ENCODE data around the gene PCNX1. TPM values are rescaled to one million over a fixed set of nuclear protein-coding genes. Genes with fewer than 3 reads are reported as not detected.

PCNX1 gene
- total and polyA plus RNA-seq, 4 donors, result 5.2 to 103 (median 37.9) TPM

- peaks cover 0 to 26% (median 3%) of the 10 kb centered on the region in 5 donors for H3K4me1 ChIP-seq (ENCODE audit: control insufficient read depth in 5 of 5, insufficient read depth in 5 of 5, low read length in 5 of 5)
- H3K36me3 ChIP-seq (ENCODE audit: control insufficient read depth in 4 of 4, insufficient read depth in 4 of 4, low read length in 4 of 4), result peaks cover 0 to 7% (median 2%) of the 10 kb centered on the region in 4 donors
- no peak overlapping the region for H3K4me3 ChIP-seq
- 4% methylated on average over 3 of the region's 3 CpGs for WGBS, 2 donors
- H3K27ac ChIP-seq (ENCODE audit: low read depth in 1 of 2, low read length in 1 of 2), result no peak overlapping the region
- TF ChIP-seq, protein P1, sequence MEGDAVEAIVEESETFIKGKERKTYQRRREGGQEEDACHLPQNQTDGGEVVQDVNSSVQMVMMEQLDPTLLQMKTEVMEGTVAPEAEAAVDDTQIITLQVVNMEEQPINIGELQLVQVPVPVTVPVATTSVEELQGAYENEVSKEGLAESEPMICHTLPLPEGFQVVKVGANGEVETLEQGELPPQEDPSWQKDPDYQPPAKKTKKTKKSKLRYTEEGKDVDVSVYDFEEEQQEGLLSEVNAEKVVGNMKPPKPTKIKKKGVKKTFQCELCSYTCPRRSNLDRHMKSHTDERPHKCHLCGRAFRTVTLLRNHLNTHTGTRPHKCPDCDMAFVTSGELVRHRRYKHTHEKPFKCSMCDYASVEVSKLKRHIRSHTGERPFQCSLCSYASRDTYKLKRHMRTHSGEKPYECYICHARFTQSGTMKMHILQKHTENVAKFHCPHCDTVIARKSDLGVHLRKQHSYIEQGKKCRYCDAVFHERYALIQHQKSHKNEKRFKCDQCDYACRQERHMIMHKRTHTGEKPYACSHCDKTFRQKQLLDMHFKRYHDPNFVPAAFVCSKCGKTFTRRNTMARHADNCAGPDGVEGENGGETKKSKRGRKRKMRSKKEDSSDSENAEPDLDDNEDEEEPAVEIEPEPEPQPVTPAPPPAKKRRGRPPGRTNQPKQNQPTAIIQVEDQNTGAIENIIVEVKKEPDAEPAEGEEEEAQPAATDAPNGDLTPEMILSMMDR (IDR thresholded peaks at IDR 0.05; ENCODE audit: control extremely low read depth, extremely low read depth), result no peak
- peak in 2 of 3 donors; percentile 20 to 55 for DNase-seq
- no peaks in the 10 kb centered on the region for H3K27me3 ChIP-seq (ENCODE audit: control insufficient read depth in 3 of 3, insufficient read depth in 3 of 3, low read length in 2 of 3)
- H3K9me3 ChIP-seq (ENCODE audit: control insufficient read depth in 4 of 4, insufficient read depth in 3 of 4, low read length in 3 of 4), result no peaks in the 10 kb centered on the region
- ATAC-seq (ENCODE audit: insufficient read depth, low FRiP score), result peak; percentile 47
- no peak overlapping the region for H3K9ac ChIP-seq (ENCODE audit: insufficient read depth in 1 of 2, low read length in 2 of 2)
These were observed 12.5 kb downstream of the PCNX1 start for GRCh38 chr14:70919774-70920173.

- Histone ChIP-seq H3K9me3 (ENCODE audit: control insufficient read depth in 4 of 4, insufficient read depth in 3 of 4, low read length in 3 of 4) (no peaks in the 10 kb centered on the region), H3K4me3 (no peak overlapping the region), H3K27ac (ENCODE audit: low read depth in 1 of 2, low read length in 1 of 2) (no peak overlapping the region), H3K36me3 (ENCODE audit: control insufficient read depth in 4 of 4, insufficient read depth in 4 of 4, low read length in 4 of 4) (peaks cover 0 to 7% (median 1%) of the 10 kb centered on the region in 4 donors), H3K9ac (ENCODE audit: insufficient read depth in 1 of 2, low read length in 2 of 2) (no peak overlapping the region), H3K27me3 (ENCODE audit: control insufficient read depth in 3 of 3, insufficient read depth in 3 of 3, low read length in 2 of 3) (no peaks in the 10 kb centered on the region), H3K4me1 (ENCODE audit: control insufficient read depth in 5 of 5, insufficient read depth in 5 of 5, low read length in 5 of 5) (peaks cover 0 to 26% (median 3%) of the 10 kb centered on the region in 5 donors)
- WGBS, 2 donors, result 89 to 93% methylated on average over 1 of the region's 1 CpG
- ATAC-seq (ENCODE audit: insufficient read depth, low FRiP score), result no peak
- DNase-seq, result no peak
- TF ChIP-seq, protein P1 (IDR thresholded peaks at IDR 0.05; ENCODE audit: control extremely low read depth, extremely low read depth), result no peak
These were observed 13.3 kb downstream of the PCNX1 start for GRCh38 chr14:70920608-70921007.

DNA sequence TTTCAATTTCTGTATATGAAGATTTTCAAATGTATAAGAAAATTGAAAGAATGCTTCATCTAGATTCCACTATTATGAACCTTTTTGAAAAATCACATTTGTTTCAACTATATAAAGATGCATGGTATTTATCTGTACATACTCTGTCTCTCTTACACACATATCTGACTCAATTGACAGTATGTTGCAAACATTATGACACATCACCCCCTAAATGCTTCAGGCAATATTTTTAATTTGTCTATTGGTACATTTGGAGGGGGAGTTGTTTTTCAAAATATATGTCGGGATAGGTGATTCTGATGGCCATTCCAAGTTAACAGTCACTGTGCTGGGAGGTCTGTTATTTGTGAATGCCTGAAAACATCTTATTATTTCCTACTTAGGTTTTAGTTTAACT lies 14.4 kb downstream of the PCNX1 start:
- Histone ChIP-seq H3K9me3 (ENCODE audit: control insufficient read depth in 4 of 4, insufficient read depth in 3 of 4, low read length in 3 of 4) (no peaks in the 10 kb centered on the region), H3K4me3 (no peak overlapping the region), H3K27ac (ENCODE audit: low read depth in 1 of 2, low read length in 1 of 2) (no peak overlapping the region), H3K27me3 (ENCODE audit: control insufficient read depth in 3 of 3, insufficient read depth in 3 of 3, low read length in 2 of 3) (no peaks in the 10 kb centered on the region), H3K9ac (ENCODE audit: insufficient read depth in 1 of 2, low read length in 2 of 2) (no peak overlapping the region), H3K36me3 (ENCODE audit: control insufficient read depth in 4 of 4, insufficient read depth in 4 of 4, low read length in 4 of 4) (peaks cover 0 to 6% (median 1%) of the 10 kb centered on the region in 4 donors), H3K4me1 (ENCODE audit: control insufficient read depth in 5 of 5, insufficient read depth in 5 of 5, low read length in 5 of 5) (peaks cover 0 to 23% (median 3%) of the 10 kb centered on the region in 5 donors)
- DNase-seq (no peak), ATAC-seq (ENCODE audit: insufficient read depth, low FRiP score) (no peak)
- WGBS, 2 donors, result 87% methylated on average over 1 of the region's 1 CpG
- TF ChIP-seq, protein P1 (IDR thresholded peaks at IDR 0.05; ENCODE audit: control extremely low read depth, extremely low read depth), result no peak

DNA sequence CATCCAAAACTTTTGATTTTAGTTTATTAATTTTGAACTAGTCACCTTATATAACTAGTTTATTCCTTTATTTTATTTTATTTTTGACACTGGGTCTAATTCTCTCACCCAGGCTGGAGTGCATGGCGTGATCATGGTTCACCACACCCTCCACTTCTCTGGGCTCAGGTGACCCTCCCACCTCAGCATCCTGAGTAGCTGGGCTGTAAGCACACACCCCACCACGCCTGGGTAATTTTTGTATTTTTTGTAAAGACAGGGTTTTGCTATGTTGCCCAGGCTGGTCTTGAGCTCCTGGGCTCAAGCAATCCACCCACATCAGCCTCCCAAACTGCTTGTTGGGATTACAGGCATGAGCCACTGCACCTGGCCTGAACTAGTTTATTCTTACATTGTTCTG lies 17.3 kb downstream of the PCNX1 start:
- TF ChIP-seq, protein P1 (IDR thresholded peaks at IDR 0.05; ENCODE audit: control extremely low read depth, extremely low read depth), result no peak
- peaks cover 0 to 15% (median 3%) of the 10 kb centered on the region in 5 donors for H3K4me1 ChIP-seq (ENCODE audit: control insufficient read depth in 5 of 5, insufficient read depth in 5 of 5, low read length in 5 of 5)
- no peak for ATAC-seq (ENCODE audit: insufficient read depth, low FRiP score)
- 81 to 88% methylated on average over 2 of the region's 2 CpGs for WGBS, 2 donors
- no peak overlapping the region for H3K27ac ChIP-seq (ENCODE audit: low read depth in 1 of 2, low read length in 1 of 2)
- no peak overlapping the region for H3K4me3 ChIP-seq
- H3K9me3 ChIP-seq (ENCODE audit: control insufficient read depth in 4 of 4, insufficient read depth in 3 of 4, low read length in 3 of 4), result no peaks in the 10 kb centered on the region
- no peak overlapping the region for H3K9ac ChIP-seq (ENCODE audit: insufficient read depth in 1 of 2, low read length in 2 of 2)
- no peaks in the 10 kb centered on the region for H3K36me3 ChIP-seq (ENCODE audit: control insufficient read depth in 4 of 4, insufficient read depth in 4 of 4, low read length in 4 of 4)
- no peaks in the 10 kb centered on the region for H3K27me3 ChIP-seq (ENCODE audit: control insufficient read depth in 3 of 3, insufficient read depth in 3 of 3, low read length in 2 of 3)
- DNase-seq, result no peak
